ENCODE measurements around the gene IGFBP4. TPM values are rescaled to one million over a fixed set of nuclear protein-coding genes. Genes with fewer than 3 reads are reported as not detected.

Gene IGFBP4
- polyA plus RNA-seq, 1 experiment: 1,200 TPM

DNA sequence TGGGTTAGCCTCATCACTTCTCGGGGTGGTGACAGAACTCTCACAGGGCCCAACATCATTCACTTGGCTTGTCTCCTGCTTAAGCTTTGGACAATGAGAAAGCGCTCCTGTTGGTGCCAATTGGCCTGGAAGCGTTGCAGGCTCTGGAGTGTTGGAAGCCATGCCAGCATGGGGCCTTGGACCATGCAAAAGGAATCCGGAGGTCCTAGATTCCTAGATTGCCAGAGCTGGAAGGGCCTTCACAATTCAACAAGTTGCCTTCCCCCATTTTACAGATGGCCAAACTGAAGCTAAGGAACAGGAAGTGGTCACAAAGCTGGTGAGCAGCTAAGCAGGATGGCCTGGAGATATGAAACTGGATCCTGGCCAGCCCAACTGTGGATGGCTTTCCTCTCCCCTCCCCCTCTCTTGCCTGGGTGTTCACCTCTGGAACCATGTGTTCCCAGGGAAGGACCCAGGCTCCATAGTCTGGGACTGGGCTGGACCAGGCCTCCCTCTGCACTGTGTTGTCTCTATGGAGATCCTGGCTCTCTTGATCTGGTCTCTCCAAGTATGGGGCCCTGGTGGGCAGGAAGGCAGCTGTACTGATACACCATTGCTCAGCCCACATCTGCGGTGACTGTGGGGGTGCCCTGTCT is 6.0 kb upstream of the IGFBP4 start:
- no peak overlapping the region for H3K4me3 ChIP-seq (ENCODE audit: low read depth, low read length)
- CTCF ChIA-PET: interaction anchor here (0.6 to 8.8 kb wide), 13 partner anchors 13 to 122 kb away, joined by 3 to 85 read pairs (median 4); no protein-coding TSS in a partner anchor
- H3K27me3 ChIP-seq (ENCODE audit: control insufficient read depth, insufficient read depth, low read length): no peaks in the 10 kb centered on the region
- H3K36me3 ChIP-seq (ENCODE audit: control insufficient read depth, insufficient read depth, low read length): no peaks in the 10 kb centered on the region
- TF ChIP-seq, protein P1, sequence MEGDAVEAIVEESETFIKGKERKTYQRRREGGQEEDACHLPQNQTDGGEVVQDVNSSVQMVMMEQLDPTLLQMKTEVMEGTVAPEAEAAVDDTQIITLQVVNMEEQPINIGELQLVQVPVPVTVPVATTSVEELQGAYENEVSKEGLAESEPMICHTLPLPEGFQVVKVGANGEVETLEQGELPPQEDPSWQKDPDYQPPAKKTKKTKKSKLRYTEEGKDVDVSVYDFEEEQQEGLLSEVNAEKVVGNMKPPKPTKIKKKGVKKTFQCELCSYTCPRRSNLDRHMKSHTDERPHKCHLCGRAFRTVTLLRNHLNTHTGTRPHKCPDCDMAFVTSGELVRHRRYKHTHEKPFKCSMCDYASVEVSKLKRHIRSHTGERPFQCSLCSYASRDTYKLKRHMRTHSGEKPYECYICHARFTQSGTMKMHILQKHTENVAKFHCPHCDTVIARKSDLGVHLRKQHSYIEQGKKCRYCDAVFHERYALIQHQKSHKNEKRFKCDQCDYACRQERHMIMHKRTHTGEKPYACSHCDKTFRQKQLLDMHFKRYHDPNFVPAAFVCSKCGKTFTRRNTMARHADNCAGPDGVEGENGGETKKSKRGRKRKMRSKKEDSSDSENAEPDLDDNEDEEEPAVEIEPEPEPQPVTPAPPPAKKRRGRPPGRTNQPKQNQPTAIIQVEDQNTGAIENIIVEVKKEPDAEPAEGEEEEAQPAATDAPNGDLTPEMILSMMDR (IDR thresholded peaks at IDR 0.05; ENCODE audit: insufficient read depth, low read depth, low read length): no peak
- DNase-seq (ENCODE audit: low read depth): no peak
- POLR2A ChIA-PET: no interaction called here

DNA sequence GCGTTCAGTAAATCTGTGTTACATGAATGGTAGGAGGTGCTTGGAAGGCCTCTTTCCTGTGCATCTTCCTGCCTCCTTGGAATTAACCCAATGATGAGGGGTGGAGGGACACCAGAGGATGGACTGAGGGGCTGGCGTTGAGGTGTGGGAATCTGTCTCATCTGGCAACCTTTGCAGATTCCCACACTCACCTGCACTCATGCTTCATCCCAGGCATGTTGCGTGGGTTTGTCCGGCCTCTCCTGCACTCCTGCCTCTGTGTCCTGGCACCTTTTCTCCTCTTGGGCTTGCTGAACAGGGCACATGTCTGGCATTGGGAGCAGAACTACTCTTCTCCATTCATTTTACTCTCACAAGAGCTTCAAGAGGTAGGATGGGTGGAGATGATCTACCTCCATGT is 3.1 kb upstream of the IGFBP4 start:
- DNase-seq (ENCODE audit: low read depth): no peak
- TF ChIP-seq, protein P1 (IDR thresholded peaks at IDR 0.05; ENCODE audit: insufficient read depth, low read depth, low read length): no peak
- H3K4me3 ChIP-seq (ENCODE audit: low read depth, low read length): no peak overlapping the region
- H3K27me3 ChIP-seq (ENCODE audit: control insufficient read depth, insufficient read depth, low read length): no peaks in the 10 kb centered on the region
- no peaks in the 10 kb centered on the region; the same call in 1 of the 2 replicates for H3K36me3 ChIP-seq (ENCODE audit: control insufficient read depth, insufficient read depth, low read length)
- ChIA-PET CTCF (interaction anchor here (0.6 to 8.8 kb wide), 14 partner anchors 9 to 202 kb away, joined by 3 to 113 read pairs (median 4); no protein-coding TSS in a partner anchor), POLR2A (no interaction called here)

DNA sequence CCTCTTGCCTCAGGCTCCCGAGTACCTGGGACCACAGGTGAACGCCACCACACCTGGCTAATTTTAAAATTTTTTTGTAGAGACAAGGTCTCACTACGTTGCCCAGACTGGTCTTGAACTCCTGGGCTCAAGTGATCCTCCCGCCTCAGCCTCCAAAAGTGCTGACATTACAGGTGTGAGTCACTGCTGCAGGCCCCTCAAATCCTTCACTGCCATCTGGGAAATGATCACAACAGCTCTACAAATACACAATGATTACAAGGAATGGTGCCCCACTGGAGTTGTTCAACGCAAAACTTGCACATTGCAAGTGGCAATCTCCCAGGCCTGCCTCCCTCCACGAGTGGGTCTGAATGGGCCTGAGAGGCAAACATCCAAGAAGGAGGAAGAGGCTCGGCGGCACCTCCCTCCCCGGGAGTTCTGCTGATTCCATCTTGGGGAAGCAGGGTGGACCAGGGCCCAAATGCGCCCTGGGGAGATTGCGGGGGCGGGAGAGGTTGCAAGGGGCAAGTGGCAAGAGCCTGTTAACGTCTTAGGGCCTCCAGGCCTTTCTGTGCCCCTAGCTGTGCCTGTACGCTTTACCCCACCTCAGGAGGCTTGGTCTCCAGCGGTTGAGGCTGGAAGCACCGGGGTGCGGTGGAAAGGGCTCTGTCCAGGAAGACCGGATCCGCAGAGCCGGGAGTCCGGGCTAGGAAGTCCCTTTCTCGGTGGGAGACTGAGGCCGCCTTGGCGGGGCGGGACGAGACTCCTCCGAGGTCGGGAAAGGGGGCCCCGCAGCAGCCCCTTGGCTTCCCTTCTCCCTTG is 656 bp upstream of the IGFBP4 start:
- ChIA-PET CTCF (interaction anchor here (0.8 to 8.8 kb wide), 11 partner anchors 9 to 1223 kb away, joined by 3 to 113 read pairs (median 5); partner anchors contain the start of gene TOP2A), POLR2A (interaction anchor here (0.6 to 0.7 kb wide), 3 partner anchors 9 to 1248 kb away, joined by 3 to 4 read pairs (median 4); no protein-coding TSS in a partner anchor)

DNA sequence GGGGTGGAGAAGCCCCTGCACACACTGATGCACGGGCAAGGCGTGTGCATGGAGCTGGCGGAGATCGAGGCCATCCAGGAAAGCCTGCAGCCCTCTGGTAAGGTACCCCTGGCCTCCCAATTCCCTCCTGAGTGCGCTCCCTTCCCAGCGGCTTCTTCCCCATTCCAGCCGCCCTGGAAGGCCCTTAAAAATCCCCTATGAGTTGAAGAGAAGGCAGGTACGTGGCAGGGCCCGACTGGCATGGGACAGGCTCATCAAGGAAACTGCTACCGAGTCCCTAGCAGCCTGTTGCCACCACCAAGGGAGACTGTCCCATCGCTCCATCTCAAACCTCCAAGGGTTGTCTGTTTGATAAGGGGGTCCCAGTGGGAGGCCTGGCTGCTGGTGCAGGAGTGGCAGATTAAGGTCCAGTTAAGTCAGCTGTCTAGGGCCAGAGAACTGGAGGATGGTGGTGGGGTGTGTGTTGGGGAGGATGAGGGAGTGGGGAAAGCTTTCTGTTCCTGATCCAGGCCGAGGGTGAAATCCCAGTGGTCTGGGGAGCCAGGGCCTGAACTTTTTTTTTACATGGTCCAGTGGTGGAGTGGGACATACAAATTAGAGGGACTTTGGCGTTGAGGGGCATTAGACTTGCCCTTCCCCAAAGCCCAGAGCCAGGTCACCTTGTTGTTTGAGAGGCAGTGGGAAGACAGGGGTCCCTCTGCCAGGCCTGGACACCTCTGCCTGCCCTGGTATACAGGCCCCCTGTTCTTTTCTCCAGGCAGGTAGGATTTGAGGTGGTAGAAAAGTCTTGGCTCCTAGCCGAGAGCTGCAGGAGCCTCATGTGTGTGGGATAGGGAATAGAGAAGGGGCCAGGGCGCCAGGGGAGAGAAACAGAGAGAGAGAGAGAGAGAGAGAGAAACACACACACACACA is 994 bp downstream of the IGFBP4 start:
- ChIA-PET POLR2A (interaction anchor here (0.7 kb wide), 1 partner anchor 12 kb away, joined by 5 read pairs; no protein-coding TSS in a partner anchor), CTCF (interaction anchor here (0.6 to 8.8 kb wide), 23 partner anchors 9 to 376 kb away, joined by 3 to 113 read pairs (median 4); partner anchors contain the start of genes TNS4 and TOP2A)
- H3K27me3 ChIP-seq (ENCODE audit: control insufficient read depth, insufficient read depth, low read length): no peaks in the 10 kb centered on the region
- peaks cover 21% of the 10 kb centered on the region for H3K36me3 ChIP-seq (ENCODE audit: control insufficient read depth, insufficient read depth, low read length)
- peak overlapping the region; percentile 95 for H3K4me3 ChIP-seq (ENCODE audit: low read depth, low read length)
- no peak for DNase-seq (ENCODE audit: low read depth)
- TF ChIP-seq, protein P1 (IDR thresholded peaks at IDR 0.05; ENCODE audit: insufficient read depth, low read depth, low read length): no peak

More for the DNA sequence above, 656 bp upstream of the IGFBP4 start:
- peaks cover 13% of the 10 kb centered on the region for H3K36me3 ChIP-seq (ENCODE audit: control insufficient read depth, insufficient read depth, low read length)
- H3K27me3 ChIP-seq (ENCODE audit: control insufficient read depth, insufficient read depth, low read length): no peaks in the 10 kb centered on the region
- peak overlapping the region; percentile 95 for H3K4me3 ChIP-seq (ENCODE audit: low read depth, low read length)
- TF ChIP-seq, protein P1 (IDR thresholded peaks at IDR 0.05; ENCODE audit: insufficient read depth, low read depth, low read length): no peak
- no peak for DNase-seq (ENCODE audit: low read depth)

Measured in BJ (cell line).